ENCODE results near the gene ZDHHC8. TPM values are rescaled to one million over a fixed set of nuclear protein-coding genes. Genes with fewer than 3 reads are reported as not detected.

The ZDHHC8 gene
- total RNA-seq, 1 experiment from 2014 or later, result 39.9 TPM

DNA sequence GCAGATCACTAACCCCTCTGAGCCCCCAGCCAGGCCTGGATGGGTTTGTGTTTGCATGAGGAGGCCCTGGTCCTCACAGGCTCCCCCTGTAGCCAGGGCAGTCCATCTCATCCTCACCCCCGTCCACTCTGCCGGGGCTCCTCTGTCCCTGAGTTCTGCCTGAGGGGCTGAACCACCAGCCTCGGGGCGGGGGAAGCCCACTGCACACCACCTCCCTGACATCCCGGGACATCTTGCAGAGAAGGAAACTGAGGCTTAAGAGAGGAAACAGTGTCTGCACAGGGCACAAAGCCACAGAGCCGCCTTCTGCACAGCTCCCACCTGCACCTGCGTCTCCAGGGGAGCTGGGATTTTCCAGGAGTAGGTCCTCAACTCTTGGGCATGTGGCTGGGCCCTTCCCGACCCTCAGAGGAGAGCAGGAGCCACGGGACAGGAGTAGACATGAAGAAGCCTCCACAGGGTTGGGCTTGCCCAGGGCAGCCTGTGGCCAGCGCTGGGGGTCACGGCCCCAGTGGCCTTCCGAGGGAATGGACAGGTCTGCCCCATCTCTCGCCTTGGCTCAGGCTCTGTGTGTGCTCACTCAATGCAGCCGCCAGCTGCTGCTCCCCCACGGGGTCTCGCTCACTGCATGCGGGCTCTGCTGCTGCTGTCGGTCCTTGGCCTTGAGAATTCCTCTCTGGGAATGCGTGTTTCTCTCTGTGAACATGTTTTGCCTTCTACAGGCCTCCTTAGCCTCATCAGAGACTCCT is 64.7 kb downstream of the ZDHHC8 start:
- CTCF ChIA-PET, result no interaction called here
- no peaks in the 10 kb centered on the region for H3K27me3 ChIP-seq (replicated peaks; ENCODE audit: control insufficient read depth, insufficient read depth, low read length)

More for the DNA sequence above, 64.7 kb downstream of the ZDHHC8 start:
- intact Hi-C loops (cut with micrococcal nuclease; ENCODE audit: unreplicated experiment), result no loop called here
- TF ChIP-seq, protein P1, sequence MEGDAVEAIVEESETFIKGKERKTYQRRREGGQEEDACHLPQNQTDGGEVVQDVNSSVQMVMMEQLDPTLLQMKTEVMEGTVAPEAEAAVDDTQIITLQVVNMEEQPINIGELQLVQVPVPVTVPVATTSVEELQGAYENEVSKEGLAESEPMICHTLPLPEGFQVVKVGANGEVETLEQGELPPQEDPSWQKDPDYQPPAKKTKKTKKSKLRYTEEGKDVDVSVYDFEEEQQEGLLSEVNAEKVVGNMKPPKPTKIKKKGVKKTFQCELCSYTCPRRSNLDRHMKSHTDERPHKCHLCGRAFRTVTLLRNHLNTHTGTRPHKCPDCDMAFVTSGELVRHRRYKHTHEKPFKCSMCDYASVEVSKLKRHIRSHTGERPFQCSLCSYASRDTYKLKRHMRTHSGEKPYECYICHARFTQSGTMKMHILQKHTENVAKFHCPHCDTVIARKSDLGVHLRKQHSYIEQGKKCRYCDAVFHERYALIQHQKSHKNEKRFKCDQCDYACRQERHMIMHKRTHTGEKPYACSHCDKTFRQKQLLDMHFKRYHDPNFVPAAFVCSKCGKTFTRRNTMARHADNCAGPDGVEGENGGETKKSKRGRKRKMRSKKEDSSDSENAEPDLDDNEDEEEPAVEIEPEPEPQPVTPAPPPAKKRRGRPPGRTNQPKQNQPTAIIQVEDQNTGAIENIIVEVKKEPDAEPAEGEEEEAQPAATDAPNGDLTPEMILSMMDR (IDR thresholded peaks at IDR 0.05; ENCODE audit: insufficient read depth in 1 of 2, low read depth in 1 of 2, low read length in 1 of 2, severe bottlenecking in 1 of 2, unreplicated experiment in 1 of 2), result no peak
- no peaks in the 10 kb centered on the region for H3K4me1 ChIP-seq
- no peaks in the 10 kb centered on the region for H3K36me3 ChIP-seq (ENCODE audit: control insufficient read depth, insufficient read depth, low read length)
- DNase-seq, result no peak
- Mint-ChIP-seq H3K27me3 (ENCODE audit: insufficient read depth, unreplicated experiment) (peaks cover 4% of the 10 kb centered on the region), H3K9me3 (ENCODE audit: unreplicated experiment) (no peaks in the 10 kb centered on the region), H3K4me3 (ENCODE audit: unreplicated experiment) (no peak overlapping the region), H3K4me1 (ENCODE audit: low read depth, unreplicated experiment) (peaks cover 6% of the 10 kb centered on the region), H3K27ac (ENCODE audit: unreplicated experiment) (no peak overlapping the region), H3K36me3 (ENCODE audit: insufficient read depth, unreplicated experiment) (no peaks in the 10 kb centered on the region)
- H3K9me3 ChIP-seq, result no peaks in the 10 kb centered on the region
- POLR2A ChIA-PET, result no interaction called here
- BruUV-seq (replicated peaks), result no TSS peak
- no peak overlapping the region for H3K4me3 ChIP-seq (ENCODE audit: low read depth, low read length)

Small RNAs within 50 kb of the gene (microRNA-seq; reads per million reads assigned to microRNA genes)
- not detected for gene MIR6816

Other genes starting within 250 kb of the ZDHHC8 start
- gene COMT, start 190.0 kb upstream of the ZDHHC8 start, total RNA-seq (2022), result 96.0 and 103 TPM in 2 replicates
- 44.8 and 47.0 TPM in 2 replicates for gene TXNRD2, start 190.0 kb upstream of the ZDHHC8 start, total RNA-seq (2022)
- gene ARVCF, start 115.0 kb upstream of the ZDHHC8 start, total RNA-seq (2022), result 9.8 and 12.0 TPM in 2 replicates
- gene TANGO2, start 110.7 kb upstream of the ZDHHC8 start, total RNA-seq (2022), result 23.9 and 26.6 TPM in 2 replicates
- gene DGCR8, start 51.6 kb upstream of the ZDHHC8 start, total RNA-seq (2022), result 53.1 and 60.0 TPM in 2 replicates
- gene RANBP1, start 15.7 kb upstream of the ZDHHC8 start, total RNA-seq (2022), result 365 and 385 TPM in 2 replicates
- 41.1 and 43.0 TPM in 2 replicates for gene TRMT2A, start 14.6 kb upstream of the ZDHHC8 start, total RNA-seq (2022)
- gene CCDC188, start 19.3 kb downstream of the ZDHHC8 start, total RNA-seq (2022), result not detected in 2 replicates
- 10.7 and 11.1 TPM in 2 replicates for gene RTN4R, start 136.5 kb downstream of the ZDHHC8 start, total RNA-seq (2022)
- 30.9 and 37.4 TPM in 2 replicates for gene DGCR6L, start 188.3 kb downstream of the ZDHHC8 start, total RNA-seq (2022)

Measured in Caco-2 (cell line).